Keratinocyte (primary cell): ENCODE results near the gene TCEA2. TPM values are rescaled to one million over a fixed set of nuclear protein-coding genes. Genes with fewer than 3 reads are reported as not detected.

Experiments
- DNase-seq: peaks from one replicate; pipeline ENCODE4 v3.0.0-alpha.2; 2011; ENCODE audit warnings: low read depth, missing footprints, low spot score
- FAIRE-seq: peaks from 2 replicates; lab custom pipeline; 2011; peaks lifted over from hg19 to GRCh38; lab: Jason Lieb, UNC
- H2AFZ ChIP-seq: 2 replicates; pipeline ENCODE4 v1.6.0; 2012; ENCODE audit warnings: low read length, control low read depth, inconsistent platforms; ENCODE audit not compliant: control insufficient read depth
- H3K27ac ChIP-seq: 2 replicates; pipeline ENCODE4 v1.5.1; 2011; ENCODE audit warnings: low read length; ENCODE audit not compliant: control insufficient read depth, insufficient read depth
- H3K27me3 ChIP-seq: 3 replicates; pipeline ENCODE4 v1.6.0; 2011; ENCODE audit warnings: low read length; ENCODE audit not compliant: control insufficient read depth, insufficient read depth; ENCODE audit errors: extremely low read depth
- H3K36me3 ChIP-seq, 2 experiments: 2 replicates in 1 of 2; 3 replicates in 1 of 2; pipeline ENCODE4 v1.5.1; 2011; ENCODE audit warnings: low read length in 2 of 2, mild to moderate bottlenecking in 1 of 2; ENCODE audit not compliant: control insufficient read depth in 2 of 2, insufficient read depth in 2 of 2; ENCODE audit errors: extremely low read depth in 1 of 2
- H3K4me1 ChIP-seq: 3 replicates; pipeline ENCODE4 v1.5.1; 2011; ENCODE audit warnings: low read length; ENCODE audit not compliant: control insufficient read depth, insufficient read depth; ENCODE audit errors: extremely low read depth
- H3K4me2 ChIP-seq: 3 replicates; pipeline ENCODE4 v1.6.0; 2011; ENCODE audit warnings: low read depth, low read length; ENCODE audit not compliant: control insufficient read depth, insufficient read depth; ENCODE audit errors: extremely low read depth
- H3K4me3 ChIP-seq, 3 experiments: fragments of 200-600 bp in 1 of 3; sonication (generic) in 1 of 3; 2 replicates in 2 of 3; 3 replicates in 1 of 3; pipeline ENCODE4 v1.5.1; 2011 to 2016; ENCODE audit warnings: low read length in 3 of 3, mild to moderate bottlenecking in 3 of 3, control low read depth in 2 of 3, inconsistent platforms in 1 of 3, low read depth in 1 of 3, mixed read lengths in 1 of 3, mixed run types in 1 of 3, moderate library complexity in 1 of 3; ENCODE audit not compliant: control insufficient read depth in 2 of 3, insufficient read depth in 2 of 3; ENCODE audit errors: extremely low read depth in 1 of 3
- H3K79me2 ChIP-seq: 2 replicates; pipeline ENCODE4 v1.6.0; 2012; ENCODE audit warnings: low read length; ENCODE audit not compliant: control insufficient read depth, insufficient read depth
- H3K9ac ChIP-seq: 3 replicates; pipeline ENCODE4 v1.6.0; 2011; ENCODE audit warnings: low read length; ENCODE audit not compliant: control insufficient read depth, insufficient read depth; ENCODE audit errors: extremely low read depth
- H3K9me1 ChIP-seq: 3 replicates; pipeline ENCODE4 v1.6.0; 2011; ENCODE audit warnings: low read length; ENCODE audit not compliant: control insufficient read depth, insufficient read depth; ENCODE audit errors: extremely low read depth
- H3K9me3 ChIP-seq: 2 replicates; pipeline ENCODE4 v1.5.1; 2012; ENCODE audit warnings: low read depth, low read length; ENCODE audit not compliant: control insufficient read depth
- H4K20me1 ChIP-seq: 3 replicates; pipeline ENCODE4 v1.6.0; 2011; ENCODE audit warnings: low read length; ENCODE audit not compliant: control insufficient read depth, insufficient read depth; ENCODE audit errors: extremely low read depth
- EZH2 ChIP-seq: IDR thresholded peaks from one replicate; pipeline ENCODE4 v1.6.1; 2012; ENCODE audit warnings: inconsistent platforms, mild to moderate bottlenecking, low read length, moderate library complexity
- dilution Hi-C: fragments of 300-500 bp; cut with MboI; formaldehyde crosslinking; loops from one replicate; pipeline ENCODE4 v1.7.0; 2020; ENCODE audit warnings: low sequenced_read_pairs; ENCODE audit not compliant: extremely low pct_ligation_motif_present
- polyA plus RNA-seq, 5 experiments: library from polyadenylated mRNA; depleted of rRNA in 3 of 5; stranded (reverse) in 3 of 5; stranded (forward) in 1 of 5; unstranded in 1 of 5; fragments of >200 nt; gene quantifications; 1 replicate in 1 of 5; 2 replicates in 3 of 5; 3 replicates in 1 of 5; pipeline versions ENCODE4 v1.2.1 to v1.2.3, GENCODE V29; 2011 to 2012; ENCODE audit warnings: missing spikeins in 2 of 5, low read depth in 1 of 5, low replicate concordance in 1 of 5
- TF ChIP-seq, protein P1 (sequence below), 3 experiments: IDR thresholded peaks in 1 of 3; conservative IDR thresholded peaks in 1 of 3; optimal IDR thresholded peaks in 1 of 3; 2 replicates in 2 of 3; 3 replicates in 1 of 3; pipeline versions ENCODE3 to v1.5.1; 2011; ENCODE audit warnings: low read length in 3 of 3, mild to moderate bottlenecking in 3 of 3, moderate library complexity in 2 of 3, control low read depth in 1 of 3, inconsistent platforms in 1 of 3; ENCODE audit not compliant: insufficient read depth in 2 of 3; ENCODE audit errors: extremely low read depth in 1 of 3

TCEA2 gene
- polyA plus RNA-seq, 1 donor (not counting 4 experiments of a cell fraction or from before 2014, with no cell fraction given) = 9.1 TPM

DNA sequence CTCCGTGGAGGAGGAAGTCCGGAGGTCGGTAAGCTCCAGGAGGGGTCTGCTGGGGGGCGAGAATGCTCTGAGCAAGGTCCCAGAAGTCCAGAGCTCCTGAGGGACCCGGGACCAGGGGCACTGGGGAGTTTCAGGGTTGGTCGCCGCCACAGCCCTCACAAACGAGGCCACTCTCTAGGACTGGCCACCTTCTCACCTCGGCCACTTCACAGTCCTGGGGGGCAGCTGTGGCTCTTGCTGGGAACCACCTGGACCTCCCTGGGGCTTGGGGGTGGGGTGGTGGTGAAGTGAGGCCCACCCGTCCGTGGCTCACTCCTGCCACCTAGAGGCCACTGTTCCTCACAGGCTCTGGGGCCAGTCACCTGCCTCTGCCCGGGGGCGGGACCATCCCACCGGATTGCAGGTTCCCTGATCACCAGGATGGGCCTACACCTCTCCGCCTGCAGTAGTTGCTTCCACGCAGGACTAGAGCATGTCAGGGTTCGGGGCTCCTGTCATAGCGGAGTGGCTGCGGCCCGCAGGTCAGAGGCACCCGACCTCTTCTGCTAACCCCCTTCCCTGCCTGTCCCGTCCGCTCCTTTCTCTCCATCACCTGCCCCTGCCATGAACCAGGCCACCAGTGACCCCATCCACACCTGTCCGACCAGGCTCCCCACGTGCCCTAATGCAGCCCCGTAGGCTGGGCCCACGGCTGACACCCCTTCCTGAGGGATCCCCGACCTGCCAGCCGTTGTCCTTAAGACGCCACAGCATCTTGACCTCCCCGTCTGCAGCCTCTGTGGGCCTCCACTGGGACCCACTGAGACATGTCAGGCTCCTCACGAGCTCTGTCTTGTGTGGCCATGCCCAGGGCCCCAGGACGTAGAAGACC lies 5.1 kb upstream of the TCEA2 start:
- DNase-seq = no peak
- Histone ChIP-seq H2AFZ (no peak overlapping the region), H3K9me1 (no peaks in the 10 kb centered on the region), H3K4me3 (no peak overlapping the region), H4K20me1 (peaks cover 2% of the 10 kb centered on the region), H3K79me2 (no peaks in the 10 kb centered on the region), H3K27me3 (no peaks in the 10 kb centered on the region), H3K27ac (no peak overlapping the region), H3K4me1 (peaks cover 32% of the 10 kb centered on the region), H3K9me3 (no peaks in the 10 kb centered on the region), H3K9ac (no peak overlapping the region), H3K36me3 (no peaks in the 10 kb centered on the region), H3K4me2 (no peak overlapping the region)
- TF ChIP-seq, protein P1, sequence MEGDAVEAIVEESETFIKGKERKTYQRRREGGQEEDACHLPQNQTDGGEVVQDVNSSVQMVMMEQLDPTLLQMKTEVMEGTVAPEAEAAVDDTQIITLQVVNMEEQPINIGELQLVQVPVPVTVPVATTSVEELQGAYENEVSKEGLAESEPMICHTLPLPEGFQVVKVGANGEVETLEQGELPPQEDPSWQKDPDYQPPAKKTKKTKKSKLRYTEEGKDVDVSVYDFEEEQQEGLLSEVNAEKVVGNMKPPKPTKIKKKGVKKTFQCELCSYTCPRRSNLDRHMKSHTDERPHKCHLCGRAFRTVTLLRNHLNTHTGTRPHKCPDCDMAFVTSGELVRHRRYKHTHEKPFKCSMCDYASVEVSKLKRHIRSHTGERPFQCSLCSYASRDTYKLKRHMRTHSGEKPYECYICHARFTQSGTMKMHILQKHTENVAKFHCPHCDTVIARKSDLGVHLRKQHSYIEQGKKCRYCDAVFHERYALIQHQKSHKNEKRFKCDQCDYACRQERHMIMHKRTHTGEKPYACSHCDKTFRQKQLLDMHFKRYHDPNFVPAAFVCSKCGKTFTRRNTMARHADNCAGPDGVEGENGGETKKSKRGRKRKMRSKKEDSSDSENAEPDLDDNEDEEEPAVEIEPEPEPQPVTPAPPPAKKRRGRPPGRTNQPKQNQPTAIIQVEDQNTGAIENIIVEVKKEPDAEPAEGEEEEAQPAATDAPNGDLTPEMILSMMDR (optimal IDR thresholded peaks at IDR 0.05 in 1 of 3, IDR thresholded peaks at IDR 0.05 in 1 of 3, conservative IDR thresholded peaks at IDR 0.05 in 1 of 3; ENCODE audit: extremely low read depth in 1 of 3, insufficient read depth in 2 of 3, low read length in 3 of 3) = peak; percentile 84 to 96 (median 96)
- no peak for TF ChIP-seq EZH2
- no peak for FAIRE-seq
- dilution Hi-C loops = no loop called here

DNA sequence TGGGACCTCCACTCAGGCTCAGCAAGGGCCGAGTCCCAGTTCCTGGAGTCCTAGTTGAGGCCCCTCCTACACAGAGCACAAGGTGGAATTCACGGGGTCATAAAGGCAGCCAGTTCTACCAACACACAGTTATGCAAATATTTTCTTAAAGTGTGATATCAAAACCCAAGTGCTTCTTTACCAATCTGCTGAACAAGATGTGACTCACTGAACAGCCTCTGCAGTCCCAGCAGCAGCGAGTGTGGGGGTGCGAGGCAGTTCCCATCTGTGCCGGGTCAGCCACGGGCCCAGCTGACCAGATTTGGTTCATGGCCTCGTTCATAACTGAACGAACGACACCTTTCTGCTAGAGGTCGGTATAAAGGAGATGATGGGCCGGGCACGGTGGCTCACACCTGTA lies 4.5 kb upstream of the TCEA2 start:
- Histone ChIP-seq H3K9ac (no peak overlapping the region), H3K79me2 (no peaks in the 10 kb centered on the region), H3K4me3 (no peak overlapping the region), H3K4me2 (no peak overlapping the region), H4K20me1 (peaks cover 2% of the 10 kb centered on the region), H3K4me1 (peaks cover 29% of the 10 kb centered on the region), H3K9me3 (no peaks in the 10 kb centered on the region), H3K27me3 (no peaks in the 10 kb centered on the region), H3K27ac (no peak overlapping the region), H3K9me1 (no peaks in the 10 kb centered on the region), H2AFZ (no peak overlapping the region), H3K36me3 (no peaks in the 10 kb centered on the region)
- dilution Hi-C loops = no loop called here
- DNase-seq = no peak
- TF ChIP-seq EZH2 = no peak
- TF ChIP-seq, protein P1 (optimal IDR thresholded peaks at IDR 0.05 in 1 of 3, IDR thresholded peaks at IDR 0.05 in 1 of 3, conservative IDR thresholded peaks at IDR 0.05 in 1 of 3; ENCODE audit: extremely low read depth in 1 of 3, insufficient read depth in 2 of 3, low read length in 3 of 3) = no peak
- FAIRE-seq = no peak
